K562 (cell line): Measurements from ENCODE around the gene EPM2A.

Source experiments
- PHF8 ChIP-seq: fragments of 200-600 bp; sonication (generic); IDR thresholded peaks from 2 replicates; pipeline ENCODE4 v1.6.1; 2012; ENCODE audit warnings: mixed run types, mild to moderate bottlenecking, inconsistent platforms, low read length, moderate library complexity, borderline replicate concordance
- RFX5 ChIP-seq: IDR thresholded peaks from 2 replicates; pipeline ENCODE4 v1.6.1; 2011; ENCODE audit warnings: low read depth, mild to moderate bottlenecking, improper control_type of control experiment, low read length
- SIRT6 ChIP-seq: IDR thresholded peaks from one replicate; pipeline ENCODE4 v1.6.1; 2012; ENCODE audit warnings: low read depth, mild to moderate bottlenecking, control low read depth, inconsistent platforms, low read length, moderate library complexity
- YY1 ChIP-seq, 3 experiments: IDR thresholded peaks; 2 replicates each; pipeline ENCODE4 v1.6.1; 2011; ENCODE audit warnings: low read length in 2 of 3, mild to moderate bottlenecking in 2 of 3, moderate library complexity in 2 of 3, borderline replicate concordance in 1 of 3, control low read depth in 1 of 3, low read depth in 1 of 3; ENCODE audit not compliant: insufficient read depth in 3 of 3, insufficient replicate concordance in 2 of 3, control insufficient read depth in 1 of 3, insufficient read length in 1 of 3; ENCODE audit errors: extremely low read depth in 1 of 3
- ZBTB8A ChIP-seq: fragments of 450-650 bp; IDR thresholded peaks from 2 replicates; pipeline ENCODE4 v1.6.1; 2018; ENCODE audit warnings: mild to moderate bottlenecking, moderate library complexity; ENCODE audit not compliant: partially characterized antibody
- ZNF184 ChIP-seq: sonication (generic); formaldehyde crosslinking; IDR thresholded peaks from 2 replicates; pipeline ENCODE4 v1.5.0; 2020; ENCODE audit warnings: missing genetic modification reagents
- TF ChIP-seq, protein P1 (sequence below), 3 experiments: IDR thresholded peaks in 2 of 3; conservative IDR thresholded peaks in 1 of 3; 2 replicates each; pipeline ENCODE4 v1.5.1; 2011 to 2012; ENCODE audit warnings: low read length in 3 of 3, mild to moderate bottlenecking in 3 of 3, control low read depth in 2 of 3, improper control_type of control experiment in 1 of 3, inconsistent platforms in 1 of 3, low read depth in 1 of 3, mixed read lengths in 1 of 3, moderate library complexity in 1 of 3; ENCODE audit not compliant: insufficient read depth in 2 of 3
- TF ChIP-seq, protein P2 (sequence below): sonication (generic); formaldehyde crosslinking; IDR thresholded peaks from 2 replicates; pipeline ENCODE4 v1.8.0; 2022; ENCODE audit warnings: mild to moderate bottlenecking, low read depth, missing genetic modification reagents

DNA sequence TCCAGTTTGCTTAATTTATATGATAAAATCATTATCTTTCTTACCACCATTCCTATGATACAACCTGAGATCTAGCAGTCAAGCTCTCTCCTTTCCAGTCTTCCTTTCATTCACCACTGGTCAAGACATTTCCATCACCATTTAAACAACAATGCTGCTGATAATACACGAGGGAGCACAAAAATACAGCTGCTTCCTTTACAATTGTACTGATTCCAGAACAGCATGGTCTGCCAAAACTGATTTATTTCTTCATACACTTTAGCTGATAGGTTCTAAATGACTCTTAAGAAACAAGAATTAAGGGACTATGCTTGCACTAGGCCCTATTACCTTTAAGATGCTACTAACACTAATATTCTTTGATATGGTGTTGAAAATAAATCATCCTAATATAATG is 65.0 kb downstream of the EPM2A start:
- TF ChIP-seq SIRT6 (no peak), ZBTB8A (no peak), RFX5 (no peak), YY1 (IDR thresholded peaks at IDR 0.05; ENCODE audit: borderline replicate concordance in 1 of 3, control insufficient read depth in 1 of 3, extremely low read depth in 1 of 3, insufficient read depth in 3 of 3, insufficient read length in 1 of 3, insufficient replicate concordance in 2 of 3, low read depth in 1 of 3, low read length in 2 of 3) (no peak), ZNF184 (CRISPR knock-in tag) (no peak), PHF8 (no peak)
- TF ChIP-seq, protein P1, sequence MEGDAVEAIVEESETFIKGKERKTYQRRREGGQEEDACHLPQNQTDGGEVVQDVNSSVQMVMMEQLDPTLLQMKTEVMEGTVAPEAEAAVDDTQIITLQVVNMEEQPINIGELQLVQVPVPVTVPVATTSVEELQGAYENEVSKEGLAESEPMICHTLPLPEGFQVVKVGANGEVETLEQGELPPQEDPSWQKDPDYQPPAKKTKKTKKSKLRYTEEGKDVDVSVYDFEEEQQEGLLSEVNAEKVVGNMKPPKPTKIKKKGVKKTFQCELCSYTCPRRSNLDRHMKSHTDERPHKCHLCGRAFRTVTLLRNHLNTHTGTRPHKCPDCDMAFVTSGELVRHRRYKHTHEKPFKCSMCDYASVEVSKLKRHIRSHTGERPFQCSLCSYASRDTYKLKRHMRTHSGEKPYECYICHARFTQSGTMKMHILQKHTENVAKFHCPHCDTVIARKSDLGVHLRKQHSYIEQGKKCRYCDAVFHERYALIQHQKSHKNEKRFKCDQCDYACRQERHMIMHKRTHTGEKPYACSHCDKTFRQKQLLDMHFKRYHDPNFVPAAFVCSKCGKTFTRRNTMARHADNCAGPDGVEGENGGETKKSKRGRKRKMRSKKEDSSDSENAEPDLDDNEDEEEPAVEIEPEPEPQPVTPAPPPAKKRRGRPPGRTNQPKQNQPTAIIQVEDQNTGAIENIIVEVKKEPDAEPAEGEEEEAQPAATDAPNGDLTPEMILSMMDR (IDR thresholded peaks at IDR 0.05 in 2 of 3, conservative IDR thresholded peaks at IDR 0.05 in 1 of 3; ENCODE audit: insufficient read depth in 2 of 3, low read depth in 1 of 3, low read length in 3 of 3): no peak
- TF ChIP-seq, protein P2, sequence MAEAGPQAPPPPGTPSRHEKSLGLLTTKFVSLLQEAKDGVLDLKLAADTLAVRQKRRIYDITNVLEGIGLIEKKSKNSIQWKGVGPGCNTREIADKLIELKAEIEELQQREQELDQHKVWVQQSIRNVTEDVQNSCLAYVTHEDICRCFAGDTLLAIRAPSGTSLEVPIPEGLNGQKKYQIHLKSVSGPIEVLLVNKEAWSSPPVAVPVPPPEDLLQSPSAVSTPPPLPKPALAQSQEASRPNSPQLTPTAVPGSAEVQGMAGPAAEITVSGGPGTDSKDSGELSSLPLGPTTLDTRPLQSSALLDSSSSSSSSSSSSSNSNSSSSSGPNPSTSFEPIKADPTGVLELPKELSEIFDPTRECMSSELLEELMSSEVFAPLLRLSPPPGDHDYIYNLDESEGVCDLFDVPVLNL: no peak
